Measurements from ENCODE around the gene LMF1. TPM values are rescaled to one million over a fixed set of nuclear protein-coding genes. Genes with fewer than 3 reads are reported as not detected.

The LMF1 gene
- total and polyA plus RNA-seq, 2 of the 4 experiments (the other 2 are of a cell fraction), result 7.7 to 13.1 TPM

GRCh38 chr16:865026-865425, 105.8 kb downstream of the LMF1 start:
- dilution Hi-C loops (cut with HindIII; ENCODE audit: low sequenced_read_pairs, unreplicated experiment) (no loop called here), in situ Hi-C loops (cut with MboI; ENCODE audit: low sequenced_read_pairs) (no loop called here)

More at GRCh38 chr16:865026-865425, 105.8 kb downstream of the LMF1 start:
- no peak for DNase-seq
- Histone ChIP-seq H3K9me1 (ENCODE audit: insufficient read depth, low read length) (no peaks in the 10 kb centered on the region), H3K56ac (ENCODE audit: extremely low read depth, insufficient read depth, low read length) (no peak overlapping the region), H2AK5ac (ENCODE audit: low read depth, low read length) (no peak overlapping the region), H2BK120ac (ENCODE audit: low read depth, low read length) (no peak overlapping the region), H3K14ac (replicated peaks; ENCODE audit: low read depth, low read length) (no peak overlapping the region), H3K18ac (ENCODE audit: low read depth, low read length) (no peak overlapping the region), H2AFZ (replicated peaks; ENCODE audit: low read length, poor library complexity) (no peak overlapping the region), H2BK15ac (ENCODE audit: low read depth, low read length) (no peak overlapping the region), H3K4ac (ENCODE audit: low read depth, low read length) (no peak overlapping the region), H3K4me1 (ENCODE audit: control insufficient read depth, insufficient read depth, low read length) (no peaks in the 10 kb centered on the region), H3K36me3 (ENCODE audit: control insufficient read depth, insufficient read depth, low read length) (no peaks in the 10 kb centered on the region), H2BK20ac (ENCODE audit: low read depth, low read length) (no peak overlapping the region), H3K23ac (ENCODE audit: low read depth, low read length) (no peak overlapping the region), H2BK5ac (ENCODE audit: low read depth, low read length, poor library complexity, severe bottlenecking) (no peak overlapping the region), H4K20me1 (ENCODE audit: insufficient read depth, low read length) (no peaks in the 10 kb centered on the region), H3K79me1 (ENCODE audit: low read depth in 1 of 2, low read length in 2 of 2) (no peaks in the 10 kb centered on the region), H4K91ac (ENCODE audit: insufficient read depth, low read depth, low read length) (no peak overlapping the region), H3K9me3 (ENCODE audit: control insufficient read depth, insufficient read depth, low read length) (peaks cover 1% of the 10 kb centered on the region; the same call in 1 of the 2 replicates), H3K9ac (ENCODE audit: low read depth, low read length) (no peak overlapping the region), H3K4me2 (ENCODE audit: low read depth, low read length) (no peak overlapping the region), H3K4me3 (ENCODE audit: insufficient read depth, low read depth, low read length) (no peak overlapping the region), H3K27me3 (ENCODE audit: control insufficient read depth, insufficient read depth, low read length) (no peaks in the 10 kb centered on the region), H4K5ac (ENCODE audit: low read depth, low read length) (no peak overlapping the region), H3K27ac (ENCODE audit: insufficient read depth, low read length) (no peak overlapping the region), H4K8ac (ENCODE audit: low read depth in 2 of 2, low read length in 2 of 2) (no peak overlapping the region), H2AK9ac (replicated peaks; ENCODE audit: low read depth, low read length, poor library complexity) (no peak overlapping the region)
- intact Hi-C loops (cut with micrococcal nuclease), result loop anchor here (10.0 kb wide), 1 partner anchor 80 kb away; no protein-coding TSS in a partner anchor
- ATAC-seq (ENCODE audit: low read depth), result no peak
- WGBS, 2 experiments (ENCODE audit: extremely low coverage in 2 of 2, insufficient read length in 1 of 2), result no CpG with 5 or more reads among the region's 5 CpGs
- BruUV-seq (replicated peaks), result no TSS peak
- ChIA-PET POLR2A (ENCODE audit: unreplicated experiment) (no interaction called here), CTCF (no interaction called here)
- TF ChIP-seq RFX5 (IDR thresholded peaks at IDR 0.05; ENCODE audit: low read depth, low read length) (no peak), RCOR1 (IDR thresholded peaks at IDR 0.05; ENCODE audit: insufficient replicate concordance, low read length) (no peak), NFE2L2 (IDR thresholded peaks at IDR 0.05; ENCODE audit: low read depth, low read length) (no peak), MXI1 (IDR thresholded peaks at IDR 0.05; ENCODE audit: borderline replicate concordance, low read depth, low read length) (no peak), MAZ (IDR thresholded peaks at IDR 0.05; ENCODE audit: borderline replicate concordance, low read depth, low read length) (no peak), RAD21 (IDR thresholded peaks at IDR 0.05; ENCODE audit: low read length) (no peak), CHD1 (IDR thresholded peaks at IDR 0.05; ENCODE audit: low read depth, low read length) (no peak), BHLHE40 (IDR thresholded peaks at IDR 0.05; ENCODE audit: low read depth, low read length) (no peak), CEBPB (IDR thresholded peaks at IDR 0.05; ENCODE audit: low read depth, low read length) (no peak), SMC3 (IDR thresholded peaks at IDR 0.05; ENCODE audit: low read depth, low read length) (no peak), USF2 (IDR thresholded peaks at IDR 0.05; ENCODE audit: low read depth, low read length) (no peak), CTCF (conservative IDR thresholded peaks at IDR 0.05; ENCODE audit: low read depth, low read length) (no peak), POLR2A (IDR thresholded peaks at IDR 0.05; ENCODE audit: low read depth, low read length) (no peak), ELK1 (IDR thresholded peaks at IDR 0.05; ENCODE audit: borderline replicate concordance, low read depth, low read length) (no peak), MAFK (IDR thresholded peaks at IDR 0.05; ENCODE audit: low read depth, low read length) (no peak), FOS (IDR thresholded peaks at IDR 0.05; ENCODE audit: low read depth, low read length) (no peak)
